ENCODE results near the gene CD3G. TPM values are rescaled to one million over a fixed set of nuclear protein-coding genes. Genes with fewer than 3 reads are reported as not detected.
"Not testable (repeated sequence)": the region's sequence is repeated elsewhere in the genome, so short reads cannot be mapped to it uniquely, and the experiment has no call there.

CD3G gene
- total and polyA plus RNA-seq, 11 donors, result 0.10 to 4.3 (median 0.40) TPM; not detected in 4

DNA sequence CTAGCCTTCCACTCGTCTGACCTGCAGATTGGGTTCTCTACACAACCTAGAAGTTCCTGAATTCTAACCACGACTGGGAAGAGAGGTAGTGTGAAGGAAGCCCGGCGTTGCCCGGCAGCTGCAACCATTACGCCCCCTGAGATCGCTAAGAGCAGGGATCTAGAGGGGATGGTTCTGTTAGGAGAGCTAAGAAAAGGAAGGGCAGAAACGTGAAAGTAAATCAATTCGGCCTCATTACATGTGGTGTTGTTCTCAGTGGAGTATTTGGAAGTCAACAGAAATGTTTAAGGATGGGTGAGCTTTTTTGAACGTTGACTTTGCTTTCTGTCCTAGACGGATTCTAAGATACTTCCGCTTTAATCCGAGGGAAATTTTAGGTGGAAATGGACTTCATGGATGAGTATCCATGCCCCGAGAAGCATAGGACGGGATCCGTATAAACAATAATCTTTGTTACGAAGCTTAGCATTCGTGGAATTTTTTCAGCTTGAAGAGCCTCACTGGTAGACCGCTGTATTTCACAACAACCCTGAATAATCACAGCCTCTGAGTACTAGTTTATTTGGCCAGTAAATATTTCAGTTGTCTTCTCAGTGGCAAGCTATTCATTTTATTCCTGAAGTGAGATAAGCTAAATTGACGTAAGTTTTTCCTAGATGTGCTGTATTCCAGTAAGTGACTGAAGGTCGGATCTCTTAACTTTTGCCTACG is 57.9 kb downstream of the CD3G start:
- no peaks in the 10 kb centered on the region for H3K27me3 ChIP-seq
- peaks cover 2 to 58% (median 48%) of the 10 kb centered on the region in 12 donors for H3K4me1 ChIP-seq
- peak overlapping the region; percentile 88 to 95 (median 93) for H3K27ac ChIP-seq
- peak overlapping the region; percentile 76 to 98 (median 83) for H3K4me3 ChIP-seq
- peak; percentile 10 to 59 (median 34) for ATAC-seq
- DNase-seq, result no peak
- no peaks in the 10 kb centered on the region for H3K9me3 ChIP-seq
- peaks cover 0 to 52% (median 33%) of the 10 kb centered on the region in 9 donors for H3K36me3 ChIP-seq
- intact Hi-C loops (cut with DNase I), result loop anchor here (1.0 to 5.0 kb wide), 6 partner anchors 33 to 87 kb away; partner anchors contain the start of gene KMT2A (in 8 of the 10)
- TF ChIP-seq POLR2A (IDR thresholded peaks at IDR 0.05), result no peak
- TF ChIP-seq, protein P1, sequence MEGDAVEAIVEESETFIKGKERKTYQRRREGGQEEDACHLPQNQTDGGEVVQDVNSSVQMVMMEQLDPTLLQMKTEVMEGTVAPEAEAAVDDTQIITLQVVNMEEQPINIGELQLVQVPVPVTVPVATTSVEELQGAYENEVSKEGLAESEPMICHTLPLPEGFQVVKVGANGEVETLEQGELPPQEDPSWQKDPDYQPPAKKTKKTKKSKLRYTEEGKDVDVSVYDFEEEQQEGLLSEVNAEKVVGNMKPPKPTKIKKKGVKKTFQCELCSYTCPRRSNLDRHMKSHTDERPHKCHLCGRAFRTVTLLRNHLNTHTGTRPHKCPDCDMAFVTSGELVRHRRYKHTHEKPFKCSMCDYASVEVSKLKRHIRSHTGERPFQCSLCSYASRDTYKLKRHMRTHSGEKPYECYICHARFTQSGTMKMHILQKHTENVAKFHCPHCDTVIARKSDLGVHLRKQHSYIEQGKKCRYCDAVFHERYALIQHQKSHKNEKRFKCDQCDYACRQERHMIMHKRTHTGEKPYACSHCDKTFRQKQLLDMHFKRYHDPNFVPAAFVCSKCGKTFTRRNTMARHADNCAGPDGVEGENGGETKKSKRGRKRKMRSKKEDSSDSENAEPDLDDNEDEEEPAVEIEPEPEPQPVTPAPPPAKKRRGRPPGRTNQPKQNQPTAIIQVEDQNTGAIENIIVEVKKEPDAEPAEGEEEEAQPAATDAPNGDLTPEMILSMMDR (IDR thresholded peaks at IDR 0.05), result no peak
- 1 to 2% (median 2%) methylated on average over 22 of the region's 22 CpGs for WGBS, 4 donors

DNA sequence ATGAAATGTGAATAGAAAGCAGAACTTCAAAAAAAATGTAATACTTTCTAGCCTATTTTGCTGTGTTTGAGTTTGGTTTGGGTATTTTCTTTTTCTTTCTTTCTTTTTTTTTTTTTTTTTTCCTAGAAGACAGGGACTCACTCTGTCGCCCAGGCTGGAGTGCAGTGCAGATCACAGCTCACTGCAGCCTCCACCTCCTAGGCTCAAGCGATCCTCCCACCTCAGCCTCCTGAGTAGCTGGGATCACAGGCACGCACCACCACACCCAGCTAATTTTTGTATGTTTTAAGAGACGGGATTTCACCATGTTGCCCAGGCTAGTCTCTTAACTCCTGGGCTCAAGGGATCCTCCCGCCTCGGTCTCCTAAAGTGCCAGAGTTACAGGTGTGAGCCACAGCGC is 58.5 kb downstream of the CD3G start:
- not testable (repeated sequence) for DNase-seq, H3K27me3 ChIP-seq, H3K9me3 ChIP-seq, ATAC-seq
- Histone ChIP-seq H3K27ac (peak overlapping the region in 11 of 12 donors; percentile 88 to 95 (median 93)), H3K4me3 (peak overlapping the region; percentile 2 to 98 (median 82)), H3K4me1 (peaks cover 2 to 62% (median 53%) of the 10 kb centered on the region in 12 donors), H3K36me3 (peaks cover 0 to 52% (median 33%) of the 10 kb centered on the region in 9 donors)
- WGBS, 4 donors, result 67 to 72% (median 69%) methylated on average over 7 of the region's 7 CpGs
- intact Hi-C loops (cut with DNase I), result loop anchor here in 7 of 10 donors (5.0 kb wide), 2 partner anchors 35 to 85 kb away; partner anchors contain the start of gene KMT2A (in 6 of the 7)

Other genes starting within 250 kb of the CD3G start
- gene SCN4B, start 191.5 kb upstream of the CD3G start, total RNA-seq, result 10 to 100 TPM in 6 of 9 donors, 1 to 10 TPM in 3; 2.1 to 16.9 (median 12.7) TPM
- gene SCN4B, start 191.5 kb upstream of the CD3G start, polyA plus RNA-seq, result 1 to 10 TPM; 6.4 to 8.6 TPM
- gene SCN2B, start 167.7 kb upstream of the CD3G start, total RNA-seq, result 10 to 100 TPM in 5 of 9 donors, 1 to 10 TPM in 4; 3.6 to 32.5 (median 11.8) TPM
- gene SCN2B, start 167.7 kb upstream of the CD3G start, polyA plus RNA-seq, result 10 to 100 TPM in 1 of 2 donors, 1 to 10 TPM in 1; 5.0 to 17.5 TPM
- 10 to 100 TPM in 2 of 9 donors, 1 to 10 TPM in 6, under 1 TPM in 1; 0.90 to 18.4 (median 2.0) TPM for gene JAML, start 119.3 kb upstream of the CD3G start, total RNA-seq
- 1 to 10 TPM; 1.4 to 1.6 TPM for gene JAML, start 119.3 kb upstream of the CD3G start, polyA plus RNA-seq
- gene MPZL3, start 92.0 kb upstream of the CD3G start, total RNA-seq, result 1 to 10 TPM; 1.3 to 6.2 (median 3.3) TPM
- gene MPZL3, start 92.0 kb upstream of the CD3G start, polyA plus RNA-seq, result 1 to 10 TPM; 1.3 to 4.2 TPM
- gene MPZL2, start 80.0 kb upstream of the CD3G start, total RNA-seq, result 10 to 100 TPM in 7 of 9 donors, 1 to 10 TPM in 2; 8.3 to 29.6 (median 13.2) TPM
- 1 to 10 TPM; 7.4 to 7.7 TPM for gene MPZL2, start 80.0 kb upstream of the CD3G start, polyA plus RNA-seq
- 10 to 100 TPM in 1 of 9 donors, 1 to 10 TPM in 1, under 1 TPM in 6, not detected in 1; 0.17 to 12.0 (median 0.57) TPM for gene CD3E, start 39.6 kb upstream of the CD3G start, total RNA-seq
- gene CD3E, start 39.6 kb upstream of the CD3G start, polyA plus RNA-seq, result under 1 TPM; 0.25 to 0.38 TPM
- 10 to 100 TPM in 1 of 9 donors, 1 to 10 TPM in 3, not detected in 5; 1.5 to 11.2 (median 3.6) TPM for gene CD3D, start 1.6 kb upstream of the CD3G start, total RNA-seq
- gene CD3D, start 1.6 kb upstream of the CD3G start, polyA plus RNA-seq, result under 1 TPM; 0.38 to 0.55 TPM
- 10 to 100 TPM; 35.6 to 50.3 (median 40.9) TPM for gene UBE4A, start 15.3 kb downstream of the CD3G start, total RNA-seq
- 10 to 100 TPM; 13.0 to 23.4 TPM for gene UBE4A, start 15.3 kb downstream of the CD3G start, polyA plus RNA-seq
- 100 to 1,000 TPM in 8 of 9 donors, 10 to 100 TPM in 1; 96.4 to 702 (median 559) TPM for gene ATP5MG, start 57.3 kb downstream of the CD3G start, total RNA-seq
- 100 to 1,000 TPM; 299 to 843 TPM for gene ATP5MG, start 57.3 kb downstream of the CD3G start, polyA plus RNA-seq
- gene KMT2A, start 92.1 kb downstream of the CD3G start, total RNA-seq, result 100 to 1,000 TPM in 1 of 9 donors, 10 to 100 TPM in 8; 16.5 to 117 (median 41.5) TPM
- gene KMT2A, start 92.1 kb downstream of the CD3G start, polyA plus RNA-seq, result 10 to 100 TPM in 1 of 2 donors, 1 to 10 TPM in 1; 9.9 to 17.6 TPM
- 1 to 10 TPM in 4 of 9 donors, under 1 TPM in 3, not detected in 2; 0.37 to 3.1 (median 1.1) TPM for gene TTC36, start 183.1 kb downstream of the CD3G start, total RNA-seq
- under 1 TPM in 1 of 2 donors, not detected in 1; 0.23 TPM for gene TTC36, start 183.1 kb downstream of the CD3G start, polyA plus RNA-seq
- 10 to 100 TPM in 5 of 9 donors, 1 to 10 TPM in 4; 7.3 to 26.8 (median 10.8) TPM for gene TMEM25, start 186.8 kb downstream of the CD3G start, total RNA-seq
- gene TMEM25, start 186.8 kb downstream of the CD3G start, polyA plus RNA-seq, result 1 to 10 TPM; 3.9 to 6.9 TPM
- 10 to 100 TPM; 14.7 to 39.0 (median 21.7) TPM for gene IFT46, start 221.6 kb downstream of the CD3G start, total RNA-seq
- 10 to 100 TPM; 22.9 to 29.1 TPM for gene IFT46, start 221.6 kb downstream of the CD3G start, polyA plus RNA-seq
- gene ARCN1, start 228.1 kb downstream of the CD3G start, total RNA-seq, result 100 to 1,000 TPM in 4 of 9 donors, 10 to 100 TPM in 5; 87.6 to 127 (median 99.6) TPM
- 100 to 1,000 TPM in 1 of 2 donors, 10 to 100 TPM in 1; 53.1 to 107 TPM for gene ARCN1, start 228.1 kb downstream of the CD3G start, polyA plus RNA-seq

All from heart left ventricle (tissue), 16 donors.